SK-N-MC (cell line): ENCODE results near the gene ZNF526.

Experiments
- EZH2 ChIP-seq: fragments of 200-600 bp; sonication (generic); IDR thresholded peaks from one replicate; pipeline ENCODE4 v1.6.1; 2017; ENCODE audit warnings: antibody characterized with exemption
- FOXP2 ChIP-seq: optimal IDR thresholded peaks from 2 replicates; pipeline ENCODE3; 2011; ENCODE audit warnings: mild to moderate bottlenecking, moderate library complexity; ENCODE audit not compliant: insufficient read depth; ENCODE audit errors: extremely low read length, control extremely low read depth
- POLR2AphosphoS5 ChIP-seq: IDR thresholded peaks from 2 replicates; pipeline ENCODE4 v1.6.1; 2012; ENCODE audit warnings: mild to moderate bottlenecking, low read depth, low read length, borderline replicate concordance

GRCh38 chr19:42214810-42215485 lies 5.2 kb upstream of the ZNF526 start:
- TF ChIP-seq EZH2 = no peak
- TF ChIP-seq POLR2AphosphoS5 = no peak
- no peak for TF ChIP-seq FOXP2
